Sigmoid colon (tissue), 7 donors: ENCODE data around the gene BANK1. TPM values are rescaled to one million over a fixed set of nuclear protein-coding genes. Genes with fewer than 3 reads are reported as not detected.

ENCODE experiments used
- DNase-seq: peaks from one replicate; pipeline ENCODE4 v3.0.0-alpha.2; 2019
- H3K27ac ChIP-seq, 4 donors: fragments of 200-600 bp; sonication (generic); one replicate each; pipeline ENCODE4 v1.5.1; 2016 to 2019; ENCODE audit warnings: mild to moderate bottlenecking in 1 of 4
- H3K27me3 ChIP-seq, 3 donors: fragments of 200-600 bp; sonication (generic); one replicate each; pipeline ENCODE4 v1.5.1; 2019; ENCODE audit warnings: mild to moderate bottlenecking in 1 of 3
- H3K36me3 ChIP-seq, 4 donors: fragments of 200-600 bp; sonication (generic); one replicate each; pipeline ENCODE4 v1.5.1; 2016 to 2019
- H3K4me1 ChIP-seq, 4 donors: fragments of 200-600 bp; sonication (generic); one replicate each; pipeline ENCODE4 v1.5.1; 2017 to 2019
- H3K4me3 ChIP-seq, 4 donors: fragments of 200-600 bp; sonication (generic); one replicate each; pipeline ENCODE4 v1.5.1; 2017 to 2019; ENCODE audit warnings: mild to moderate bottlenecking in 2 of 4, moderate library complexity in 1 of 4
- H3K9me3 ChIP-seq, 4 donors: fragments of 200-600 bp in 3 of 4; sonication (generic) in 3 of 4; one replicate each; pipeline versions ENCODE4 v1.5.1 to v1.6.1; 2013 to 2019
- CTCF ChIP-seq, 4 experiments: fragments of 450-650 bp in 3 of 4; fragments of 200-600 bp in 1 of 4; IDR thresholded peaks; one replicate each; pipeline ENCODE4 v1.5.1; 2016 to 2019; ENCODE audit warnings: antibody characterized with exemption in 4 of 4, mild to moderate bottlenecking in 3 of 4, moderate library complexity in 2 of 4
- EP300 ChIP-seq, 4 donors: sonication (generic); formaldehyde crosslinking; IDR thresholded peaks; one replicate each; pipeline ENCODE4 v1.6.1; 2017; ENCODE audit warnings: antibody characterized with exemption in 4 of 4
- POLR2A ChIP-seq, 2 donors: fragments of 450-650 bp; IDR thresholded peaks; one replicate each; pipeline ENCODE4 v1.6.1; 2016; ENCODE audit warnings: antibody characterized with exemption in 2 of 2, mild to moderate bottlenecking in 2 of 2, moderate library complexity in 2 of 2
- POLR2AphosphoS5 ChIP-seq, 4 donors: sonication (generic); formaldehyde crosslinking; IDR thresholded peaks; one replicate each; pipeline ENCODE4 v1.6.1; 2017; ENCODE audit warnings: antibody characterized with exemption in 4 of 4
- WGBS, 2 donors: extraction: QIAGEN DNeasy Blood & Tissue Kit; methylation state at CpG; one replicate each; pipeline ENCODE4 v1.1.7; 2013; 5-methylcytosine and 5-hydroxymethylcytosine counted together
- intact Hi-C: fragments of 100-400 bp; cut with DNase I; formaldehyde crosslinking; loops from one replicate; pipeline ENCODE4 v1.15.1; 2023
- polyA plus RNA-seq, 3 donors: library from polyadenylated mRNA; stranded (reverse); fragments of 200-250 nt; gene quantifications; one replicate each; pipeline ENCODE4 v1.2.3, GENCODE V29; 2013
- total RNA-seq, 4 donors: library from RNA; depleted of rRNA; stranded (reverse); fragments of >200 nt; gene quantifications; one replicate each; pipeline ENCODE4 v1.1.0, GENCODE V29; 2016
- donor health status: healthy with polysubstance abuse.
- donor health status: Bipolar disorder and iron deficiency.
- donor health status: healthy.

Gene BANK1
- total and polyA plus RNA-seq, 7 donors, result 0.69 to 25.2 (median 1.2) TPM

- intact Hi-C loops, result no loop called here
- no peaks in the 10 kb centered on the region for H3K27me3 ChIP-seq
- no peak overlapping the region for H3K4me3 ChIP-seq
- DNase-seq, result no peak
- TF ChIP-seq POLR2AphosphoS5 (IDR thresholded peaks at IDR 0.05) (no peak), POLR2A (IDR thresholded peaks at IDR 0.05) (no peak), CTCF (IDR thresholded peaks at IDR 0.05) (no peak), EP300 (IDR thresholded peaks at IDR 0.05) (no peak)
- no peaks in the 10 kb centered on the region for H3K9me3 ChIP-seq
- H3K36me3 ChIP-seq, result no peaks in the 10 kb centered on the region
- no peaks in the 10 kb centered on the region for H3K4me1 ChIP-seq
- WGBS, 2 donors, result 93 to 96% methylated on average over 1 of the region's 1 CpG
- no peak overlapping the region for H3K27ac ChIP-seq
Observed at GRCh38 chr4:101931619-101932018, 141.1 kb downstream of the BANK1 start.

- WGBS, 2 donors, result 73 to 77% methylated on average over 3 of the region's 3 CpGs
- TF ChIP-seq CTCF (IDR thresholded peaks at IDR 0.05) (no peak), EP300 (IDR thresholded peaks at IDR 0.05) (no peak), POLR2A (IDR thresholded peaks at IDR 0.05) (no peak), POLR2AphosphoS5 (IDR thresholded peaks at IDR 0.05) (no peak)
- intact Hi-C loops, result no loop called here
Observed at GRCh38 chr4:101933855-101934254, 143.3 kb downstream of the BANK1 start.

GRCh38 chr4:101938836-101939235, 148.3 kb downstream of the BANK1 start:
- TF ChIP-seq POLR2AphosphoS5 (IDR thresholded peaks at IDR 0.05), result no peak
- no peak for TF ChIP-seq POLR2A (IDR thresholded peaks at IDR 0.05)
- TF ChIP-seq CTCF (IDR thresholded peaks at IDR 0.05), result no peak
- TF ChIP-seq EP300 (IDR thresholded peaks at IDR 0.05), result no peak
- no peaks in the 10 kb centered on the region for H3K36me3 ChIP-seq
- 84 to 87% methylated on average over 2 of the region's 2 CpGs for WGBS, 2 donors
- H3K27me3 ChIP-seq, result no peaks in the 10 kb centered on the region
- H3K9me3 ChIP-seq, result no peaks in the 10 kb centered on the region
- no peak for DNase-seq
- H3K27ac ChIP-seq, result no peak overlapping the region
- H3K4me3 ChIP-seq, result no peak overlapping the region
- H3K4me1 ChIP-seq, result no peaks in the 10 kb centered on the region
- intact Hi-C loops, result no loop called here

More at GRCh38 chr4:101933855-101934254, 143.3 kb downstream of the BANK1 start:
- no peaks in the 10 kb centered on the region for H3K4me1 ChIP-seq
- no peaks in the 10 kb centered on the region for H3K9me3 ChIP-seq
- DNase-seq, result no peak
- H3K36me3 ChIP-seq, result no peaks in the 10 kb centered on the region
- no peaks in the 10 kb centered on the region for H3K27me3 ChIP-seq
- H3K27ac ChIP-seq, result no peak overlapping the region
- no peak overlapping the region for H3K4me3 ChIP-seq

- DNase-seq, result no peak
- intact Hi-C loops, result no loop called here
- Histone ChIP-seq H3K36me3 (no peaks in the 10 kb centered on the region), H3K9me3 (no peaks in the 10 kb centered on the region), H3K27ac (no peak overlapping the region), H3K4me1 (no peaks in the 10 kb centered on the region), H3K27me3 (no peaks in the 10 kb centered on the region), H3K4me3 (no peak overlapping the region)
- no peak for TF ChIP-seq CTCF (IDR thresholded peaks at IDR 0.05)
- WGBS, 2 donors, result 87 to 89% methylated on average over 1 of the region's 1 CpG
Observed at GRCh38 chr4:101941816-101942358, 151.4 kb downstream of the BANK1 start.

GRCh38 chr4:101942891-101943290, 152.4 kb downstream of the BANK1 start:
- H3K36me3 ChIP-seq, result no peaks in the 10 kb centered on the region
- intact Hi-C loops, result no loop called here
- no peak overlapping the region for H3K4me3 ChIP-seq
- DNase-seq, result no peak
- no peaks in the 10 kb centered on the region for H3K4me1 ChIP-seq
- H3K27me3 ChIP-seq, result no peaks in the 10 kb centered on the region
- no peaks in the 10 kb centered on the region for H3K9me3 ChIP-seq
- no peak overlapping the region for H3K27ac ChIP-seq
- TF ChIP-seq POLR2AphosphoS5 (IDR thresholded peaks at IDR 0.05) (no peak), EP300 (IDR thresholded peaks at IDR 0.05) (no peak), POLR2A (IDR thresholded peaks at IDR 0.05) (no peak), CTCF (IDR thresholded peaks at IDR 0.05) (no peak)
